Right atrium auricular region (tissue), 2 donors: ENCODE measurements around the gene ENTPD8. TPM values are rescaled to one million over a fixed set of nuclear protein-coding genes. Genes with fewer than 3 reads are reported as not detected.

ENCODE experiments used
- DNase-seq: peaks from one replicate; pipeline ENCODE4 v3.0.0-alpha.2; 2019; ENCODE audit warnings: low spot score
- H3K27ac ChIP-seq, 2 donors: fragments of 200-600 bp; sonication (generic); 1 replicate in 1 of 2; 2 replicates in 1 of 2; pipeline ENCODE4 v1.5.1; 2016 to 2019
- H3K27me3 ChIP-seq, 2 donors: fragments of 200-600 bp; sonication (generic); one replicate each; pipeline versions ENCODE4 v1.5.1 to v1.6.0; 2017 to 2019
- H3K36me3 ChIP-seq: fragments of 200-600 bp; sonication (generic); one replicate; pipeline ENCODE4 v1.5.1; 2016
- H3K4me1 ChIP-seq, 2 donors: fragments of 200-600 bp; sonication (generic); one replicate each; pipeline versions ENCODE4 v1.5.1 to v1.6.0; 2017 to 2019
- H3K4me3 ChIP-seq, 2 donors: fragments of 200-600 bp; sonication (generic); 1 replicate in 1 of 2; 2 replicates in 1 of 2; pipeline ENCODE4 v1.5.1; 2017 to 2019; ENCODE audit warnings: mild to moderate bottlenecking in 1 of 2, moderate library complexity in 1 of 2
- H3K9me3 ChIP-seq, 2 donors: fragments of 200-600 bp; sonication (generic); one replicate each; pipeline ENCODE4 v1.5.1; 2019
- total RNA-seq, 2 donors: library from RNA; depleted of rRNA; stranded (reverse); fragments of >200 nt; gene quantifications; one replicate each; pipeline ENCODE4 v1.1.0, GENCODE V29; 2016
- TF ChIP-seq, protein P1 (sequence below), 2 donors: fragments of 200-600 bp; sonication (generic); IDR thresholded peaks; one replicate each; pipeline ENCODE4 v1.5.1; 2019; ENCODE audit warnings: antibody characterized with exemption in 2 of 2

Gene ENTPD8
- total RNA-seq, 2 donors from 2014 or later = not detected

DNA sequence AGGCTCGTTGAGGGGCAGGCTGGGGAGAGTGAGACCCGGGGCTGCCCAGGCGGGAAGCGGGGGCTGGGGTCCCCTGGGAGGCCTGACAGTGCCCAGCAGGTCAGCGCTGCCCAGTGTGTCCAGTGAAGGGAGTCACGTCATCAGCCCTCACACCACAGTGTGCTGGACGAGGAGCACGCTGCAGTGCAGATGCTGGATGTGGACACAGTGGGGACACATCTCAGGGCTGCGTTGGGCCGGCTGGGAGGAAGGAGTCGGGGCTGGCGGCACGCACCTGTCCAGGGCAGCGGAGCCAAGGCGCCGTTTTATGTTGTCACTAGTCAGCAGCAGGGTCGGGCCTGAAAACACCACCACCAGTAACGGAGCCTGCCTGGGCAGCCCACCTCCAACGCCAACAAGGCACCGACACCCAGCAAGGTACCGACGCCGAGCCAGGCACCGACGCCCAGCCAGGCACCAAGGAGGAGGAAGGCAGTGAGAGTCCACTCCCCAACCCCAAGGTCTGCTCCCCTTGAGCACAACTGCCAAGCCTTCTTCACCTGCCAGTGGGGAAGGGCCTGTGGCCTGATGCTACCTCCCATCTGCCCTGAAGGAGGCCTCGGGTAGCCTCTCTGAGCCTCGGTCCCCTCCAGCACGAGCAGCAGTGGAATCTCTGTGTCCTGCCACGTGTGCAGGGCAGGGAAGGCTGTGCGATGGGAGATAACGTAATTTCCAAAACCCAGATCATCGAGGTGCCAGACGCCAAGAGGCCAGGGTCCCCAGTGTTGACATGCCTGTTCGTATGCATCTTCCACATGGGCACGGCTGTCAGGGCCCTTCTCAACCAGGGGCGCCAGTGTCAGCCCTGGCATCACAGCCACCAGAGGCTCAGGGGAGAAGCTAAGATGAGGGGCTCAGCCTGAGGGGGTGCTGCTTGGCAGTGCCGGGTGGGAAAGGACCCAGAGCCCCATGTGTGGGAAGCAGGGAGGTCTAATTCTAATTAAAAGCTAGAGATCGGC lies 39.8 kb upstream of the ENTPD8 start:
- TF ChIP-seq, protein P1, sequence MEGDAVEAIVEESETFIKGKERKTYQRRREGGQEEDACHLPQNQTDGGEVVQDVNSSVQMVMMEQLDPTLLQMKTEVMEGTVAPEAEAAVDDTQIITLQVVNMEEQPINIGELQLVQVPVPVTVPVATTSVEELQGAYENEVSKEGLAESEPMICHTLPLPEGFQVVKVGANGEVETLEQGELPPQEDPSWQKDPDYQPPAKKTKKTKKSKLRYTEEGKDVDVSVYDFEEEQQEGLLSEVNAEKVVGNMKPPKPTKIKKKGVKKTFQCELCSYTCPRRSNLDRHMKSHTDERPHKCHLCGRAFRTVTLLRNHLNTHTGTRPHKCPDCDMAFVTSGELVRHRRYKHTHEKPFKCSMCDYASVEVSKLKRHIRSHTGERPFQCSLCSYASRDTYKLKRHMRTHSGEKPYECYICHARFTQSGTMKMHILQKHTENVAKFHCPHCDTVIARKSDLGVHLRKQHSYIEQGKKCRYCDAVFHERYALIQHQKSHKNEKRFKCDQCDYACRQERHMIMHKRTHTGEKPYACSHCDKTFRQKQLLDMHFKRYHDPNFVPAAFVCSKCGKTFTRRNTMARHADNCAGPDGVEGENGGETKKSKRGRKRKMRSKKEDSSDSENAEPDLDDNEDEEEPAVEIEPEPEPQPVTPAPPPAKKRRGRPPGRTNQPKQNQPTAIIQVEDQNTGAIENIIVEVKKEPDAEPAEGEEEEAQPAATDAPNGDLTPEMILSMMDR (IDR thresholded peaks at IDR 0.05) = no peak
- Histone ChIP-seq H3K36me3 (peaks cover 3% of the 10 kb centered on the region), H3K27ac (no peak overlapping the region), H3K4me1 (no peaks in the 10 kb centered on the region), H3K4me3 (no peak overlapping the region), H3K9me3 (peaks cover 0 to 6% of the 10 kb centered on the region in 2 donors), H3K27me3 (no peaks in the 10 kb centered on the region)
- DNase-seq = no peak

DNA sequence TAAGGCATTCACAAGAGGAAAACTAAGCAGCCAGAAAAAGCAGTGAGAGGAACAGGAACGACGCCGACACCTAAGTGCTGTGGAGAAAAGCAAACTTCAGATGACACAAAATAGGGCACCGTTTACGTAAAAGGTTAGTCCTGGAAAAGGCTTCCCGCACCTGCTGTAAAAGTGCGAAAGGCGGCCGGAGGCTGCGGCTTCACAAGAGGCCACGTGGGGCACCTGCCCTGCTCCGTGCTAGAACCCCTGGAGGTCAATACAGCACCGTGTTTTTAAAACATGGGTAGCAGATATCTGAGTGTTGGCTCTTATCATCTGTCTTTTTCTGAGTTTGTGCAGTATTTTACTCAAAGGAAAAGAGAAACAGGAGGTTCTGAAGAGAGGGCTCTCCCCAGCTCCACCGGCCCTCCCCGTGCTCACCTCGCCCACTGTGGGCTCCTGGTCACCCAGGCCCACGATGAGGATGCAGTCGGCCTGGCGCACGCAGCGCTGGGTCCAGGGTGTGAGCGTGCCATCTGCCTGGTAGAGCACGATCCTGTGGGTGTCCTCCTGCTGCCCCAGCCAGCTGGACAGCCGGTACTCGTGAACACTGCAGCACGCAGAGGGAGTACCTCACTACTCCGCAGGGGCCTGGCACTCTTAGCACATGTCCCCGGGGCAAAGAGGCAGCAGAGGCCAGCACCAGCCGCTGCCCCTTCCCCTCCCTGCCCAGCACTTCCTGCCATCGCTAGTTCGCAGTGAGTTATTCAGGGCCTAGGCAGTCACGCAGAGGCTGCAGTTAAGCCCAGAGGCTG lies 38.9 kb upstream of the ENTPD8 start:
- Histone ChIP-seq H3K27me3 (no peaks in the 10 kb centered on the region), H3K4me1 (no peaks in the 10 kb centered on the region), H3K27ac (no peak overlapping the region), H3K36me3 (peaks cover 3% of the 10 kb centered on the region), H3K9me3 (peaks cover 0 to 13% of the 10 kb centered on the region in 2 donors), H3K4me3 (no peak overlapping the region)
- TF ChIP-seq, protein P1 (IDR thresholded peaks at IDR 0.05) = no peak
- DNase-seq = no peak

DNA sequence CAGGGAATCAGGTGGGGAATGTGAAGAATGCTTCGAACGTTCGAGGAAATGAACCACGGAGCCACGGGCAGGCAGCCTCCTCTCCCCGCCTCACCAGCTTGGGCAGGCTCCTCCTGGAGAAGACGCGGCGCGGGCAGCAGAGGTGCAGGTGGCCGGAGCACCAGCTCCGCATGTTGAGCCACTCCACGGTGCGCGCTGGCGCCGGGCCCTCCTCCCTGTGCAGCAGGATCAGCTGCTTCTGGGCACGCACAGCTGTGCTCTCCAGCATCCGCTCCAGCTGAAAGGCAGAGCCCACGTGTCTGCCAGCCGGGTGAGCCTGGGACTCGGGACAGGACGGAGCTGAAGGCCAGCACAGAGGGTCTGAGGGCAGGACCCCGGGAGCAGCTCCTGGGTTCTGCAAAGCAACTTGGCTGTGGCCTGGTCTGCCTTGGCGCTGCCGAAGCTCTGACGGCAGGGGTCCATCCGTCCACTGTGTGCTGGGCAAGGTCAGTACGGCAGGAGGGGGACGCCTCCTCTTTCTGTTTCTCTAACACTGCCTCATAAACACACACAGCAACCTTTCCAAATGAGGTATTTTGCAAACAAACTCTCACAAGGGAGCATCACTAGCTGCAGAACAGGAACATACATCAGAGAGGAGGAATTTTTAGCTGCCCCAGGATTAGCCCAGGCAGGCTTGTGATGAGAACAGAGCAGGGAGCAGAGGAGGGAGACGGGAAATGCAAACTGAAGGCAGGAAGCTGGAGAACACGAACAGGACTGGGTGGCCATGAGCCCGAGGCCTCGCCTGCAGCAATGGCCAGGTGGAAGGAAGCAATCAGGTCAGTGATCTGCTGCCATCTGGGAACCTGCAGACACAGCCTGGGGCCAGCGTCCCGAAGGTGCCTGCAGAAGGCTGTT lies 38.1 kb upstream of the ENTPD8 start:
- Histone ChIP-seq H3K9me3 (peaks cover 0 to 13% of the 10 kb centered on the region in 2 donors), H3K4me1 (no peaks in the 10 kb centered on the region), H3K27me3 (no peaks in the 10 kb centered on the region), H3K36me3 (peaks cover 3% of the 10 kb centered on the region), H3K4me3 (no peak overlapping the region), H3K27ac (no peak overlapping the region)
- DNase-seq = no peak
- TF ChIP-seq, protein P1 (IDR thresholded peaks at IDR 0.05) = no peak

DNA sequence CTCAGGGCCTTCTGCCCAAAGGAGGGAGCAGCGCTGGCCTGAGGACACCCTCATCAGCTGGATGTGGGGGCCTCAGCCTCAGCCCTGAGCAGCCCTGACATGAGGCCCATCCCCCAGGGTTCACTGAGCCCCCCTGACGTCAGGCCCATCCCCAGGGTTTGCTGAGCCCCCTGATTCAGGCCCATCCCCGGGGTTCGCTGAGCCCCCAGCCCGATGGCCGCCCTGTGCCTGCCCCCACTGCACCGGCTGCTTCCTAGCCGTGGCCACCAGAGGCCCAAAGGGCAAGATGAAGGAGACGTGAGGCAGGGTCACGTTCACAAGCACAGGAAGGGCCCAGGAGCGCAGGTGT lies 37.4 kb upstream of the ENTPD8 start:
- no peak overlapping the region for H3K4me3 ChIP-seq
- TF ChIP-seq, protein P1 (IDR thresholded peaks at IDR 0.05) = no peak
- H3K27ac ChIP-seq = no peak overlapping the region
- no peaks in the 10 kb centered on the region for H3K4me1 ChIP-seq
- no peaks in the 10 kb centered on the region for H3K27me3 ChIP-seq
- no peak for DNase-seq
- H3K36me3 ChIP-seq = peaks cover 3% of the 10 kb centered on the region
- peaks cover 0 to 13% of the 10 kb centered on the region in 2 donors for H3K9me3 ChIP-seq
